Prostate gland (tissue), 2 donors: ENCODE results near the gene PDE1C. TPM values are rescaled to one million over a fixed set of nuclear protein-coding genes. Genes with fewer than 3 reads are reported as not detected.

ENCODE experiments used
- DNase-seq: peaks from one replicate; pipeline ENCODE4 v3.0.0-alpha.2; 2019; ENCODE audit warnings: low spot score
- H3K27ac ChIP-seq, 2 donors: fragments of 200-600 bp; sonication (generic); 2 replicates each; pipeline ENCODE4 v1.5.1; 2017 to 2019
- H3K27me3 ChIP-seq: fragments of 200-600 bp; sonication (generic); replicated peaks from 2 replicates; pipeline ENCODE4 v1.5.1; 2019; ENCODE audit not compliant: insufficient read depth
- H3K36me3 ChIP-seq, 2 donors: fragments of 200-600 bp; sonication (generic); 1 replicate in 1 of 2; 2 replicates in 1 of 2; pipeline versions ENCODE4 v1.5.1 to v1.8.1; 2017 to 2019
- H3K4me1 ChIP-seq: fragments of 200-600 bp; sonication (generic); replicated peaks from 2 replicates; pipeline ENCODE4 v1.5.1; 2019
- H3K4me3 ChIP-seq, 2 donors: fragments of 200-600 bp; sonication (generic); 2 replicates each; pipeline ENCODE4 v1.5.1; 2017 to 2019
- H3K9me3 ChIP-seq: fragments of 200-600 bp; sonication (generic); 2 replicates; pipeline ENCODE4 v1.5.1; 2017
- CTCF ChIP-seq, 4 experiments: fragments of 200-600 bp in 2 of 4; fragments of 450-650 bp in 2 of 4; sonication (generic) in 2 of 4; IDR thresholded peaks; 1 replicate in 3 of 4; 2 replicates in 1 of 4; pipeline ENCODE4 v1.5.1; 2016 to 2019; ENCODE audit warnings: antibody characterized with exemption in 4 of 4, mild to moderate bottlenecking in 2 of 4, moderate library complexity in 2 of 4
- POLR2A ChIP-seq: fragments of 450-650 bp; IDR thresholded peaks from one replicate; pipeline ENCODE4 v1.6.1; 2016; ENCODE audit warnings: antibody characterized with exemption, mild to moderate bottlenecking
- POLR2AphosphoS5 ChIP-seq: sonication (generic); formaldehyde crosslinking; IDR thresholded peaks from one replicate; pipeline ENCODE4 v1.6.1; 2017; ENCODE audit warnings: antibody characterized with exemption
- WGBS: methylation state at CpG from one replicate; pipeline ENCODE4 v1.1.5; 2018; 5-methylcytosine and 5-hydroxymethylcytosine counted together
- intact Hi-C: fragments of 100-400 bp; cut with DNase I; formaldehyde crosslinking; loops from one replicate; pipeline ENCODE4 v1.14.2; 2022
- total RNA-seq, 2 donors: library from RNA; depleted of rRNA; stranded (reverse); fragments of >200 nt; gene quantifications; one replicate each; pipeline ENCODE4 v1.1.0, GENCODE V29; 2016

The PDE1C gene
- total RNA-seq, 2 donors from 2014 or later, result 2.4 to 4.2 TPM

- WGBS, result 100% methylated on average over 2 of the region's 2 CpGs
- H3K36me3 ChIP-seq, result no peaks in the 10 kb centered on the region
- H3K4me3 ChIP-seq, result no peak overlapping the region
- intact Hi-C loops, result no loop called here
- DNase-seq, result no peak
- H3K27me3 ChIP-seq, result no peaks in the 10 kb centered on the region
- TF ChIP-seq POLR2AphosphoS5 (no peak), CTCF (IDR thresholded peaks at IDR 0.05) (no peak), POLR2A (no peak)
- no peaks in the 10 kb centered on the region for H3K9me3 ChIP-seq
- H3K27ac ChIP-seq, result no peak overlapping the region
- H3K4me1 ChIP-seq, result no peaks in the 10 kb centered on the region
These were observed 212.2 kb downstream of the PDE1C start for GRCh38 chr7:31858055-31858454.

- Histone ChIP-seq H3K9me3 (no peaks in the 10 kb centered on the region), H3K27me3 (no peaks in the 10 kb centered on the region), H3K4me1 (no peaks in the 10 kb centered on the region), H3K27ac (no peak overlapping the region), H3K4me3 (no peak overlapping the region), H3K36me3 (no peaks in the 10 kb centered on the region)
- no peak for DNase-seq
- no peak for TF ChIP-seq POLR2AphosphoS5
- TF ChIP-seq POLR2A, result no peak
- no peak for TF ChIP-seq CTCF (IDR thresholded peaks at IDR 0.05)
- 38% methylated on average over 2 of the region's 2 CpGs for WGBS
- intact Hi-C loops, result no loop called here
These were observed 213.0 kb downstream of the PDE1C start for GRCh38 chr7:31857172-31857571.

GRCh38 chr7:31856337-31856736 lies 213.9 kb downstream of the PDE1C start:
- intact Hi-C loops, result no loop called here
- no peak for DNase-seq
- Histone ChIP-seq H3K36me3 (no peaks in the 10 kb centered on the region), H3K4me1 (no peaks in the 10 kb centered on the region), H3K27ac (no peak overlapping the region), H3K27me3 (no peaks in the 10 kb centered on the region), H3K4me3 (no peak overlapping the region), H3K9me3 (no peaks in the 10 kb centered on the region)
- TF ChIP-seq POLR2A (no peak), POLR2AphosphoS5 (no peak), CTCF (IDR thresholded peaks at IDR 0.05) (no peak)
- 84% methylated on average over 4 of the region's 4 CpGs for WGBS

GRCh38 chr7:31855530-31855929 lies 214.7 kb downstream of the PDE1C start:
- Histone ChIP-seq H3K9me3 (no peaks in the 10 kb centered on the region), H3K36me3 (no peaks in the 10 kb centered on the region), H3K27ac (no peak overlapping the region), H3K4me3 (no peak overlapping the region), H3K4me1 (no peaks in the 10 kb centered on the region), H3K27me3 (no peaks in the 10 kb centered on the region)
- intact Hi-C loops, result no loop called here
- WGBS, result 72% methylated on average over 1 of the region's 1 CpG
- no peak for DNase-seq
- TF ChIP-seq POLR2A (no peak), CTCF (IDR thresholded peaks at IDR 0.05) (no peak), POLR2AphosphoS5 (no peak)

GRCh38 chr7:31853380-31853779 lies 216.8 kb downstream of the PDE1C start:
- Histone ChIP-seq H3K4me3 (no peak overlapping the region), H3K9me3 (no peaks in the 10 kb centered on the region), H3K27ac (no peak overlapping the region), H3K4me1 (no peaks in the 10 kb centered on the region), H3K36me3 (no peaks in the 10 kb centered on the region), H3K27me3 (no peaks in the 10 kb centered on the region)
- no peak for DNase-seq
- intact Hi-C loops, result no loop called here
- no peak for TF ChIP-seq POLR2AphosphoS5
- no peak for TF ChIP-seq CTCF (IDR thresholded peaks at IDR 0.05)
- TF ChIP-seq POLR2A, result no peak
- WGBS, result 93% methylated on average over 5 of the region's 5 CpGs
